C4-2B (cell line): ENCODE measurements around the gene XRN2.

Source experiments
- H3K27ac ChIP-seq: fragments of 450-650 bp; 2 replicates; pipeline ENCODE4 v1.5.1; 2017
- ZFX ChIP-seq: fragments of 450-650 bp; IDR thresholded peaks from 2 replicates; pipeline ENCODE4 v1.6.1; 2017
- TF ChIP-seq, protein P1 (sequence below): fragments of 450-650 bp; conservative IDR thresholded peaks from 2 replicates; pipeline ENCODE4 v1.5.1; 2017; ENCODE audit warnings: mild to moderate bottlenecking

XRN2 gene

DNA sequence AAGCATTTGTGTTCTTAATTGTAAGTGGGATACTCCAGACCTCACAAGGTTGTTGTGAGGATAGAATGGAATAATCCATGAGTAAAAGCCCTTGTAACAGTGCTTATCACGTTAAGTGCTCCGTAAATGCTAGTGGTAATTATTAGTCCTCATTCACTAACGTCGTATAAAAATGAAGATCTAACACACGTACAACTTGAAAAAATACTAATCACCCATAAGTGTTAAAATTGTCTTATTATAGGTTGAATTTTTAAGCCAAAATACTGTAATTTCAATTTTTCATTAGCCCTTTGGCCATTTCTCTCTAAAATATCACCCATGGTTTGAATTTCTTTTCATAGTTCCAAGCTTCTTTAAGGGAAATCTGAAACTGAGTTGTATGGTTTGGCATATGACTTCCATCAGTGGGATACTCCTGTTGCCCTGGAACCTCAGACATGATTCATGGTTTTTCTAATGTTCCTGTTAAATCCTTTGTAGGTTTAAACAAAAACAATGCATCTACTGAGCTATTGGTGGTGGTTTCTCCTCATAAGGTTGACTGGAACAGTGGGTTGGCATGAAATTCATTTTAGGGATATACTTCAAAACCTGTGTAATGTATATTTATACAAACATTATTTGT is 19.1 kb downstream of the XRN2 start:
- TF ChIP-seq, protein P1, sequence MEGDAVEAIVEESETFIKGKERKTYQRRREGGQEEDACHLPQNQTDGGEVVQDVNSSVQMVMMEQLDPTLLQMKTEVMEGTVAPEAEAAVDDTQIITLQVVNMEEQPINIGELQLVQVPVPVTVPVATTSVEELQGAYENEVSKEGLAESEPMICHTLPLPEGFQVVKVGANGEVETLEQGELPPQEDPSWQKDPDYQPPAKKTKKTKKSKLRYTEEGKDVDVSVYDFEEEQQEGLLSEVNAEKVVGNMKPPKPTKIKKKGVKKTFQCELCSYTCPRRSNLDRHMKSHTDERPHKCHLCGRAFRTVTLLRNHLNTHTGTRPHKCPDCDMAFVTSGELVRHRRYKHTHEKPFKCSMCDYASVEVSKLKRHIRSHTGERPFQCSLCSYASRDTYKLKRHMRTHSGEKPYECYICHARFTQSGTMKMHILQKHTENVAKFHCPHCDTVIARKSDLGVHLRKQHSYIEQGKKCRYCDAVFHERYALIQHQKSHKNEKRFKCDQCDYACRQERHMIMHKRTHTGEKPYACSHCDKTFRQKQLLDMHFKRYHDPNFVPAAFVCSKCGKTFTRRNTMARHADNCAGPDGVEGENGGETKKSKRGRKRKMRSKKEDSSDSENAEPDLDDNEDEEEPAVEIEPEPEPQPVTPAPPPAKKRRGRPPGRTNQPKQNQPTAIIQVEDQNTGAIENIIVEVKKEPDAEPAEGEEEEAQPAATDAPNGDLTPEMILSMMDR, result no peak
- no peak for TF ChIP-seq ZFX
- no peak overlapping the region for H3K27ac ChIP-seq

DNA sequence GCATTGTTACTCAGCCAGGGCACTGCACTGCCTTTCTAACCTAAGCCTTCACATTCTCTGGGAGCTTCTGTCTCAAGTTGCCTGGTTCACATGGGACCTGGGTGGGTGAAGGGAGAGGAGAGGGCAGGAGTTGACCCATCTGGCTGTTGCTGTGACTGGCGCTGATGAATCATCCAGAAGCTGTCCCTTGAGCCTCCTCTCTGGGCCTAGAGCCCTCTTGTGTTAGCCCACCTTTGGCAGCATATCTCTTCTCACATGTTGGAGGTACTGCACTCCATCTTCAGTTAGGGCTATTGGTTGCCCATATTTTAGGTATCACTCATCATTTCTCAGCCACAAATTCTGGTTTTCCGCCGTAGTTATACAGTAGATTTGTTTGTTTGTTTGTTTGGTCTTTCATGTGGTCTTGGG is 19.8 kb downstream of the XRN2 start:
- TF ChIP-seq ZFX, result no peak
- TF ChIP-seq, protein P1, result no peak
- H3K27ac ChIP-seq, result no peak overlapping the region

DNA sequence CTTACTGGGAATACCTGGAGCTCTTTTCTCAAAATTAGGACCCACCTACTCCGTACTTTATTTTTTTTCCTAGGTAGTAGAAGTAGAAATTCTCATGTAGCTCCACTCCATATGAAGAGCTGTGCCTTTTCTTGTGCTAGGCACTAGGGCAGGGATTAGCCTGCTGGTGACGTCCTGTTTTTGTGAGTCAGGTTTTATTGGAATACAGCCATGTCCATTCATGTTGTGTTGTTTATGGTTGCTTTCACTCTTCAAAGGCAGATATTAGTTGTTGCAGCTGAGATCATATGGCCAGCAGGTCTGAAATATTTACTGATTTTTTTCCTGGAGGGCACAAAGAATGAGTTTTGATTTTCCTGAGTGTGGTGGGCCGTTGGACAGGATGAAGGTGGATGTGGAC is 20.5 kb downstream of the XRN2 start:
- H3K27ac ChIP-seq, result no peak overlapping the region
- TF ChIP-seq ZFX, result no peak
- TF ChIP-seq, protein P1, result no peak

DNA sequence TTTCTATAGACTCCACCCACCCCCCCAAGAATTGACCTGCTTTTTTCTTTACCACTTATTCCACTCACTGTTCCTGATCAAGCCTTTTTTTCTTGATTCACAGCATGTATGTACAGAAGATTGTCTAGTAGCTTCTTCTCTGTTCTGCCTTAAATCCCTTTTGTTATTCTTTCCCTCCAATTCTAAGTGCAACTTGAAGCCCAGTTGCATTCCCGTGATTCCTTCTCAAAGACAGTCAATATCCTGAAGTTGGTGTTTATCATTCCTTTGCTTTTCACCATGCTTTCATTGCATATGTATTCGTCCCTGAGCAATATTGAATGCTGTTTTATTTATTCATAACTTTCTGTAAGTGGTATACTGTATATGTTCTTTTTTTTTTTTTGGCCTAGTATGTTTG is 21.0 kb downstream of the XRN2 start:
- no peak overlapping the region for H3K27ac ChIP-seq
- TF ChIP-seq ZFX, result no peak
- TF ChIP-seq, protein P1, result no peak

DNA sequence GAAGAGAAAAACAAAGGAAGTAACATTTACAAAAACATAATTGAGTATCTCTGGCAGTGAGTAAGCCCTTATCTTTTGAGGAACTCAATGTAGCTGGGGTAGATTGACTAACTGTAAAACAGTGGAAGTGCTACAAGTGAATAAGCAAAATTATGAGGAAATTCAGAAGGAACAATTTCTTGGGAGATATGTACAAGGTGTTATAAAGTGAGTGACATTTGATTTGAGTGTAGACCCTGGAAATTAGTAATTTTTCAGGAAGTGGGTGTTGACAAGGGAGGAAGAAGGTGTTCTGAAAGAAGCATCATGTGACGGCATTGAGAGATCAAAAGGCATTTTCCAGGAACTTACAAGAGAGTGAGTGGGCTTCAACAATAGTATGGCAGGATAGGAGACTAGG is 22.2 kb downstream of the XRN2 start:
- no peak overlapping the region for H3K27ac ChIP-seq

DNA sequence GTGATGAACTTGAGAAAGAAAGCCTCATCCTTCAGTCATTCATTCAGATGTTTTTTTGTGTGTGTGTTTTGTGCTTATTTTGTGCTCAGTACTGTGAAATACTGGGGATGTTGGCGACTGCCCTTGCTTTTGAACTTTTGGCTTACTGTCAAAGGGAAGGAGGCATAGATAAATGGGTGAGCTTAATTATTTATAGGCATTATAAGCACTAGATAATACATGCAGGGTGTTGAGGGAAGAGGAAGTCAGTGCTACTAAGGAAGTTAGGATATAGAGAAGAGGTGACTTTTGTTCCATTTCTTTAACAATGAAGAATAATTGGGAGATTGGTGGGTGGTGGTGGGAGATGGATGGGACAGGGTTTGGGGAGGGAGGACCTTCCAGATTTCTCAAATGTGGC is 23.6 kb downstream of the XRN2 start:
- TF ChIP-seq, protein P1, result no peak
- no peak overlapping the region for H3K27ac ChIP-seq

More for the DNA sequence above, 22.2 kb downstream of the XRN2 start:
- no peak for TF ChIP-seq ZFX
- TF ChIP-seq, protein P1, result no peak

DNA sequence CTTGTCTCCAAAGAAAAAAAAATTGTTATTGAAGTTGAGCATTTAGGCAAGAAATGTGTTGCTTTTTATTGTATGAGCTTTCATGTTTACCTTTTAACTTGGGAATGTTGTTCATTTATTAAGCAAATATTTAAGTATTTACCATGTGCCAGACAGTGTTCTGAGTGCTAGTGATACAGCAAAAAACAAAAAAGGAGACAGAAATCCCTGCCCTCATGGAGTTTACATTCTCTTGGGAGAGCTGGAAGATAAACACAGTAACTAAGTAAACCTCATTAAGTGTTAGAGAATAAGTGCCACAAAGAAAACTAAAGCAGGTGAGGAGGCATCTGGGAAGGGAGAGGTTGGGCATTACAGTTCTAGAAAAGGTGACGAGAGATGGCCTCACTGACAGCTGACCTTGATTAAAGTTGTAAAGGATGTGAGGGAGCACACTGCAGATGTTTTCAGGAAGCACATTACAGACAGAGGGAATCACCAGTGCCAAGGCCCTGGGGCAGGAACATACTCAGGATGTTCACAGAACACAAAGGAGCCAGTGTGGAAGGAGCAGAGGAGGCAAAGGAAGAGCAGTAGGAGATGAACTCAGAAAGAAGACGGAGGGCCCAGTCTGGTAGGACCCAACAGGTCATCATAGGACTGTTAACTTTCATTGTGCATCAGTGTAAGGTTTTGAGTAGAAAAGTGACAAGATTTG is 33.5 kb downstream of the XRN2 start:
- no peak overlapping the region for H3K27ac ChIP-seq
- no peak for TF ChIP-seq ZFX
- TF ChIP-seq, protein P1, result no peak
